Activated CD4-positive, alpha-beta T cell treated with anti-CD3 and anti-CD28 coated beads, Interleukin-2, Interleukin-4, amounts not matched to agents 100 ng/mL and 50 ng/mL, durations not matched to agents 16 hours and 8 hours (primary cell): ENCODE measurements around the gene MRTFA.
A peak's percentile ranks its signal among the peaks of the same experiment; 100 is the strongest.
"Not testable (repeated sequence)": the region's sequence is repeated elsewhere in the genome, so short reads cannot be mapped to it uniquely, and the experiment has no call there.

Experiments
- DNase-seq: peaks from one replicate; pipeline ENCODE4 v3.0.0-alpha.2; 2020; ENCODE audit warnings: low spot score

MRTFA gene

DNA sequence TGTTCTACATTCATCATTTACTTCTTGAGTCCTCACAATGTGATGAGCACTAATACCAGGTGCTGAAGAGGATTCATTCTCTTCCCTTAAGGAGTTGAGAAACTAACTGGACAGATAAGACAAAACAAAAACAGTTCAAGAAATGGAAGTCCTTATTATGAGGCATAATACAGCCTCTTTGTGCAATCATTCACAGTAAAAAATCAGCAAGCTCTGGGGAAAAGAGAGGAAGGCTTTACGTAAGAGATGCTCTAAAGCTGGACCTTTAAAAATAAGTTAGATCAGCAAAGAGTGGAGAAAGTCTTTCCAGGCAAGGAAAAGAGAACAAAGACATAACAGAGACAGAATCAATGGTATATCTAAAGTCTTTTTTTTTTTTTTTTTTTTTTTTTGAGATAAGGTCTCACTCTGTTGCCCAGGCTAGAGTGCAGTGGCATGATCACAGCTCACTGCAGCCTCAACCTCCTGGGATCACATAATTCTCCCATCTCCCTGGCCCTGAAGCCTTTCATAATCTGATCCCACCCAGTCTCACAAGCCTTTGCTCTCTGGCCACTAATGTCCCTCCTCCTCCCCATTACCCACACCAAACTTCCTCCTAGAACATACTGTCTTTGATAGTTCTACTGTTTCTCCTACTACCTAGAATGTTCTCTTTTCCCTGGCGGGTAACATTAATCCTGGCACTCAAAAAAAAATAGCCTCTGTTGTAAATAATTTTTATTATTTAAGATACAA lies 40.9 kb downstream of the MRTFA start:
- no peak for DNase-seq

DNA sequence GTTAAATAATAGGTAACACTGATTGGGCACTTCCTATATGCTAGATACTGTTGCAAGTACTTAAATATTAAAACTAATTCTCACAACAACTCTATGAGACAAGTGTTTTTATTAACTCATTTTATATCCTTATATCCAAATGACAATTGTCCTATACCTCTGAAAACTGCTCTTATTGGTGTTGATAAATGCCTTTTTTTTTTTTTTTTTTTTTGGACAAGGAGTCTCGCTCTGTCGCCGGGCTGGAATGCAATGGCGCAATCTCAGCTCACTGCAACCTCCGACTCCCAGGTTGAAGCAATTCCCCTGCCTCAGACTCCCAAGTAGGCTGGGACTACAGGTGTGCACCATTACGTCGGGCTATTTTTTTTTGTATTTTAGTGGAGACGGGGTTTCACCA lies 41.6 kb downstream of the MRTFA start:
- no peak for DNase-seq

DNA sequence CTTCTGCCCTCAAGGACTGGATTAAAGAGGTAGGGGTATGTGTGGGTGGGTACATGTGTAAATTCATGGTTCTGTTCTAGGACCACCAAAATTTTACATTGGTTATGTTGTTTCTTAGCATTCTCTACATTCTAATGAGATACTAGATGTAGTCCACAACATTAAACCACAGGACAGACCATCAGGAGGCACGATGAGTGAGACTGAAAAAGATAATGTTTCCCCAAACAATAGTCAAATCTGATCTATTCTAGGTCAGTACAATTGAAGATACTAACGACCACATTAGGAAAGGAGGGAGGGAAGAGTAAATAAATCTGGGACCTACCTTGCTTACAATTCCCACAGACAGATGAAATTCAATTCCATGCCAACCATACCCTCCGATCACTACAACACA lies 42.2 kb downstream of the MRTFA start:
- no peak for DNase-seq

DNA sequence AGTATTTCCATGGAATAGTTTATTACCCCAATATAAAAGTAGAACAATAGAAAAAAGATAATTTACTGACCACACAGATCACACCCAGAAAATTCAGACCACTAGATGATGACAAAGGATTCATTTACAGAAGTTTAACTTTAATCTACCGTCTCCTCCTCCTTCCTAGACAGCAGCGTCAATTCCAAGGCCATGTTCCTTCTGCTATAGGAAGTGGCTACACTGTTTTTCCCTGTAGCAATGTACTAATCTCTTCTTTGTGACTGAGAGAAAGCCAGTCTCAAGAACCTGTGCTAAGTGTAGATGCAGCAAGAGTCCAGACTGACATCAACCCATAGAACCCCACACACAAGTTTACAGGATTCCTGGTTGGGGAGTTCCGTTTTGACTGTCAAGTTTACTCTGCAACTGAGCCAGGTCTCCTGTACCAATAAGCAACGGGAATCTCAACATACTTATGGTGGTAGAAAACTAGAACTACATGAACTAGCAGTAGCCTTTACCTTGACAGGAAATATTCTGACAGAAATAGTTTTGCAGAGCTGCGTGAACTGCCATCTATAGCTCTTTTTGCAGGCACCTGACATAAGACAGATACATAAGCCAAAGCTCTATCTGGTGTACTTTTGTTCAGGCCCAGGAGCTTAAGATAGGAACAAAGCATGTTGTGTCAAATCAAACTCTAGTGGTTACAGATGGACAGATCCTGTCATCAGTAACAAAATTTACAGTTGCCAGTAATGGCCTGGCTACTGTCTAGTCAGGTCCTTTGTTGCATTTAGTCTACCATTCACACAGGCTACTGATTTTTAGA lies 42.9 kb downstream of the MRTFA start:
- no peak for DNase-seq

DNA sequence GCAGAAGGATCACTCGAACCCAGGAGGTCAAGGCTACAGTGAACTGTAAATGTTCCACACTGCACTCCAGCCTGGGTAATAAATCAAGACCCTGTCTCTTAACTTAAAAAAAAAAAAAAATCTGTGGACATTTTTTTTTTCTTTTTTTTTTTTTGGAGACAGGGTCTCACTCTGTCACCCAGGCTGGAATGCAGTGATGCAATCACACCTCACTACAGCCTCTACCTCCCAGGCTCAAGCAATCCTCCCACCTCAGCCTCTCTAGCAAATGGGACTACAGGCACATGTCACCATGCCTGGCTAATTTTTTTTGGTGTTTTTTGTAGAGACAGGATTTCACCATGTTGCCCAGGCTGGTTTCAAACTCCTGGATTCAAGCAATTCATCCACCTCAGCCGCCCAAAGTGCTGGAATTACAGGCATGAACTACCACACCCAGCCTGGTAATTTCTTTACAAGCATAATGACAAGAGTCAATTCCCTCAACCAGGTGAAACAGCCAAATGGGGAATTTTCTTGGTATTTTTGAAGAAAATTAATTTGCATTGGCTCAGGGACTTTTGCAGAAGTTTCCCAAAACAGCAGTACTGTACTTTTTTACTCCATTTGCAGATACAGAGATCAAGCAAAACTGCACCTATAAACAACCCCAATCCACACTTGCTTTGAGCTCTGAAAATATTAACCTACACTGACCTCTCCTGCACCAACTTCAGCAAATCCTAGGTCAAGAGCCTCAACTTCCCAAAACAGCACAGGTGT lies 44.0 kb downstream of the MRTFA start:
- no peak for DNase-seq

DNA sequence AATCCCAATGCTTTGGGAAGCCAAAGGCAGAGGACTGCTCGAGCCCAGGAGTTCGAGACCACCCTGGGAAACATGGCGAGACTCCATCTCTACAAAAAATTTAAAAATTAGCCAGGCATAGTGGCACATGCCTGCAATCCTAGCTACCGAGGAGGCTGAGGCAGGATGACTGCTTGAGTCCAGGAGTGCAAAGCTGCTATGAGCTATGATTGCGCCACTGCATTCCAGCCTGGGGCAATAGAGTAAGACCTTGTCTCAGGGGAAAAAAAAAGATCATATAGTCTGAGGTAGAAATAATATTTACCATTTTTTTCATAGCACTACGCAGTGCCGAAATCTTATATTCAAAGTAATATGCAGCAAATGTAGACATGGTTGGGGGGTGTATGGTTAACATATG lies 47.8 kb downstream of the MRTFA start:
- no peak for DNase-seq

DNA sequence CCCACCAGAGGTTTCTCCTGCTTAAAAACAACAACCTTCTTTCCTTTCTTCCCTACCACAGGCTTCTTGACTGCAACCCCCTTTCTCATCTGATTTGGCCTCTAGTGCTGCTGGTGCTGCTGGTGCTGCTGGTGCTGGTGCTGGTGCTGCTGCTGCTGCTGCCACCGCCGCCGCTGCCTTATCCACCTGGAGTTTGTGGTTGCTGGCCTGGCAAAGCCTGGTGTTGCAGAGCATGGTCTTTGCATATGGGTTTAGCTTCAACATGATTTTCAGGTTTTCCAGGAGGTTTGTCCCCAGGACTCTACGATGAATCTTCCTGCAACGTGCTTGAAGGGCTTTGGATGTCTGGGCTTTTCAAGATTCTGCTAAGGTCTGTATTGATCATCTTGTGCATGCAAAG lies 49.7 kb downstream of the MRTFA start:
- DNase-seq, result no peak

DNA sequence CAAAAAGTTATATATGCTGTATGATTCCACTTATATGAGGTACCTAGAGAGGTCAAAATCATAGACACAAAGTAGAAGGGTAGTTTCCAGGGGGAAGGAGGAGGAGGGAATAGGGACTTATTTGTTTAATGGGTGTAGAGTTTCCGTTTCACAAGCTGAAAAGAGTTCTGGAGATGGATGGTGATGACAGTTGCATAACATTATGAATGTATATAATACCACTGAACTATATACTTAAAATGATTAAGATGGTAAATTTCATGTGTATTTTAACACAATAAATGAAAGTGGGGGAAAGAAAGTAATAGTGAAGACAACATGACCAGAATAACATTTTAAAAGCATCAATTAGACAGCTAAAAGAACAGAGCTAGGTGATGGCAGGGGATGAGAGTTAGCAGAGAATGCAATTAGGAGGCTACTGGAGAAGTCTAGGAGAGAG lies 51.2 kb downstream of the MRTFA start:
- no peak for DNase-seq

DNA sequence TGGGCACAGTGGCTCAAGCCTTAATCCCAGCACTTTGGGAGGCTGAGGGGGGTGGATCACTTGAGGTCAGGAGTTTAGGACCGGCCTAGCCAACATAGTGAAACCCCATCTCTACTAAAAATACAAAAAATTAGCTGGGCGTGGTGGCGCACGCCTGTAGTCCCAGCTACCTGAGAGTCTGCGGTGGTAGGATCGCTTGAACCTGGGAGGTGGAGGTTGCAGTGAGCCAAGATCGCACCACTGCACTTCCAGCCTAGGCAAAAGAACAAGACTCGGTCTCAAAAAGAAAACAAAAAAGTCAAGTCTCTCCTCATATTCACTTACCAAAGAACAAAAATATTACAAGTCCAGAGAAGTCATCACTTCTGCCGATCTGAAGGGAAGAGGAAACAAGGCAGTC lies 51.8 kb downstream of the MRTFA start:
- not testable (repeated sequence) for DNase-seq

DNA sequence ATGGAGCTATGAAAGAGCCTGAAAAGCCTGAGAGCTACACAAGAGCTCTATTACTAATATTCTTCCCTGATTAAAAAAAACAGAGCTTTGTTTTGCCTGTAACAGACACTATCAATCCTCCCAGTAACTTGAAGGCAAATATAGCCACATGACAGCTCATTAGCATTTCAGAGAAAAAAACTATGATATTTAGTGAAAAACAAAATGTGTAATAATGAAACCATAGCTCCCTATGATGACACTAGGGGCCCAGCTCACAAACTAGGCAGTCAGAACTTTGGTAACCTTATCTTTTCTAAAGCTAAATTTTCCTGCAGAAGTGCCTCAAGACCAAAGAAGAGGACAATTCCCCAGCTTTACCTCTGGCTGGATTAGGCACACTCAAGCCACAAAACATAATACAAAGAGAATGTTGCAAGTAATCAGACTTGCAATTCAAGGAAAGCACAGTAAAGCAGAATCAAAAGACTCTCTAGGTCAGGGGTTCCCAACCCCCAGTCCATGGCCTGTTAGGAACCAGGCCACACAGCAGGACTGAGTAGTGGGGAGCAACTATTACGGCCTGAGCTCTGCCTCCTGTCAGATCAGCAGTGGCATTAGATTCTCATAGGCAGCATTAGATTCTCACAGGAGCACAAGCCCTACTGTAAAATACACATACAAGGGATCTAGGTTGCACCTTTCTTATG lies 53.3 kb downstream of the MRTFA start:
- DNase-seq, result peak; percentile 42

DNA sequence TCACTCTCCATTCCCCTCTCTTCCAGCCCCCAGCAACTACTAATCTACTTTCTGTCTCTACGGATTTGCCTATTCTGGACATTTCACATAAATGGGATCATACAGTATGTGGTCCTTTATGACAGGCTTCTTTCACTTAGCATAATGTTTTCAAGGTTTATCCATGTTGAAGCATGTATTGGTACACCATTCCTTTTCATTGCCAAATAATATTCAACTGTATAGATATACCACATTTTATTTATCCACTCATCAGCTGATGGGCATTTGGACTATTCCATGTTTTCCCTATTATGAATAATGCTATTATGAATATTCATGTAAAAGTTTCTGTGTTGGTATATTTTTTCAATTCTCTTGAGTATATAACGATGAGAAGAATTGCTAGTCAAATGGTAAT lies 54.5 kb downstream of the MRTFA start:
- DNase-seq, result no peak

DNA sequence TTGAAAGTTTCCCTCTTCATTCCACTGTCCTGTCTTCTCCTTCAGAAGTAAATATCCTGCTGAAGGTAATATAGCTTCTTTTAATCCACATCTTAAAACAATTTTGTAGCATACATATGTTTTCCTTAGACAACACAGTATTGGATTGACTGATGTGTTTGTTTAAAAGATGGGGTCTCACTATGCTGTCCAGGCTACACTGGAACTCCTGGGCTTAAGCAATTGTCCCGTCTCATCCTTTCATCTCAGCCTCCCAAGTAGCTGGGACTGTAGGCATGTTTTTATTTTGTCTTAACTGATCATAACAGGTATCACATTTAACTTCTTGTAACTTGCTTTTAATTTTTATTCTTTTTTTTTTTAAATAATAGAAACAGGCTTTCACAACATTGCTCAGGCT lies 55.9 kb downstream of the MRTFA start:
- no peak for DNase-seq

DNA sequence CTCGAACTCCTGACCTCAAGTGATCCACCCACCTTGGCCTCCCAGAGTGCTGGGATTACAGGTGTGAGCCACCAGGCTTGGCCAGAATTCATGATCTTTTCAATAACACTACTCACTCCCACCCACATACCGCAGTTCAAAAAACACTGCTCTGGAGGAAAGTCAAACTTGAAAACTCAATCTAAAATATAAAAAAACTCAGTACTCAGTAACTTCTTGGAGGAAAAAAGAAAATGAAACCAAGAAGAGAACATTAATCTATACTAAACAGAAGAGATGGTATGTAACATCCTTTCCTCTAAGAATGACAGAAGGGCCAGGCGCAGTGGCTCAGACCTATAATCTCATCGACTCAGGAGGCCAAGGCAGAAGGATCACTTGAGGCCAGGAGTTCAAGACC lies 58.3 kb downstream of the MRTFA start:
- DNase-seq, result no peak

DNA sequence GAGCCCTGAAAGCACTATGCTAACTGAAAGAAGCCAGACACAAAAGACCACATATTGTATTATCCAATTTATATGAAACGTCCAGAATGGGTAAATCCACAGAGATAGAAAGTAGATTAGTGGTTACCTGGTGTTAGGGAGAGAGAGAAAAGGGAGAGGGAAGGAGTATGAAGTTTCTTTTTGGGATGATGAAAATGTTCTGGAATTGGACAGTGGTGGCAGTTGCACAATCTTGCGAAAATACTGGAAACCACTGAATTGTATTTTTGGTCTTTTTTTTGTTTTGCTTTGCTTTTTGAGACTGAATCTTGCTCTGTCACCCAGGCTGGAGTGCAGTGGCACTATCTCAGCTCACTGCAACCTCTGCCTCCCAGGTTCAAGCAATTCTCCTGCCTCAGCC lies 63.5 kb downstream of the MRTFA start:
- no peak for DNase-seq

DNA sequence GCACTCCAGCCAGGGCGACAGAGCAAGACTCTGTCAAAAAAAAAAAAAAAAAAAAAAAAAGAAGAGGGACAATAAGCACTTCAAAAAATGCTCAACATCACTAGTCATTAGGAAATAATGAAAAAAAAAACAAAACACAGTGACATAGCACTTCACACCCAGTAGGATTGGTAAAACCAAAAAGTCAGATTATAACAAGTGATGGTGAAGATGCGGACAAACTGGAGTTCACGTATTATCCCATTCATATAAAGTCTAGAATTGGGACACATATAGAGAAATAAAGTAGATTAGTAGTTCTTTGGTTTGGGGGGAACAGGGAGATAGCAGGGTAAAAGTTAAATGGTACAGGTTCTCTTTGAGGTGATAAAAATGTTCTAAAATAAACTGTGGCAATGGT lies 64.6 kb downstream of the MRTFA start:
- no peak for DNase-seq

DNA sequence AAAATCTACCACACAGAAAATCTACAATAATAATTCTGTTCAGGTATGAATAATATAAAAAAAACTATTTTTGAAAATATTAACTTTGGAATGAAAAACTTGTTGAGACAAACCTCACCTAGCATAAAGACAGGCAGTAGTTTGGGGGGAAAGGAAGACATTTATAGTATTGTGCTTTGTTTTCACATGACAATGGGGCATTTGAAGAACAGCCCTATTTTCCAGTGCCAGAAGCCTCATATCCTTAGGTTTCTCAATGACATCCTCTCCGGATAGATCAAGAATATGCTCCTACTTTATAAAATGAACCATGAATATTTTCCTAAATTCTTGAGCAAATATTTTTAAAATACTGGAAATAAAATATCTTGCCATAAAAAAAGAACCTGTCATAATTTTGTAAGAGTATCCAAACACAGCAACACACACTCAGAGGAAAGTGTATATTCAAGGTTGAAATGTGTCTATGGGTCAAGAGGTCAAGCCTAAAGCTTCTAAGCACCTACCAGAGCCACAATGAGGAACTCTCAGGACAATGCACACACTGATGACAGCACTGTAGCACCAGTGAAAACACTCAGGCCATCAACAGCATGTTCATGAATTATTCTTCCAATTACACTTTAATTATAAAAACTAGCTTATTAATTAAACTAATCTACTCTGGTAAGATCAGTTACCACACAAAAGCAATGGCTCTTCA lies 68.7 kb downstream of the MRTFA start:
- no peak for DNase-seq

DNA sequence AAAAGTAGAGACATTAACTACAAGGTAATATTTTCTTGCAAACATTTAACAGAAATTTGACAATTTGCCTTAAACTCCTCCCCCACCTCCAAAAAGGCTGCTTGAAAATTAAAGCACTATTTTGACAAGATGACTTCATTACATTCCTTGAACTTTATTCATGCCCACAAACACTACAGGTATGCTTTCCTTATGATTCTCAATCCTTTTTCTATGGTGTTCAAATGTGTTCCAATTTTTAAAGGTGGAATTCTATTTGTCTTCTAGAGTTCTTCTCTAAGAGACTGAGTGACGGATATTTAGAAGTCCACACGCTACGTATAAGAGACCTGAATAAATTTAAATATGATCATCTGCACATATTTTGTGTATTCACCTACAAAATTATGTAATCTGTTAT lies 69.4 kb downstream of the MRTFA start:
- DNase-seq, result no peak

DNA sequence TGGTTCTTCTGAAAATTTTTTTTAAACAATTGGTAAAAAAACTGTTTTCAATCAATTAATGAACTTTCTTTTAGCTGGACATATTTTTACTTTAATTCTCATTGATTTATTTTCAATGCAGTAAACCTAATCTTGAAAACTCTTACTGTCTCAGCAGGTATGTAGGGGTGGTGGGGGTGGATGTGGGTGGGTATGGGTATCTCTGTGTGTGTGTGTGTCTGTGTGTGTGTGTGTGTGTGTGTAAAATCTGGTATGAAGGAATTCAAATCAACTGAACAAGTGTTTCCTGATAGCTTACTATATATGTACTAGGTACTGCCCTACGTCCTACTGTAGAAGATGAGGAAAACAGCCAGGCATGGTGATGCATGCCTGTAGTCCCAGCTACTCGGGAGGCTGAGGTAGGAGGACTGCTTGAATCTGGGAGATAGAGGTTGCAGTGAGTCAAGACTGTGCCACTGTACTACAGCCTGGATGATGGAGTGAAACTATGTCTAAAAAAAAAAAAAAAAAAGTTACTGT lies 75.5 kb downstream of the MRTFA start:
- DNase-seq, result no peak

DNA sequence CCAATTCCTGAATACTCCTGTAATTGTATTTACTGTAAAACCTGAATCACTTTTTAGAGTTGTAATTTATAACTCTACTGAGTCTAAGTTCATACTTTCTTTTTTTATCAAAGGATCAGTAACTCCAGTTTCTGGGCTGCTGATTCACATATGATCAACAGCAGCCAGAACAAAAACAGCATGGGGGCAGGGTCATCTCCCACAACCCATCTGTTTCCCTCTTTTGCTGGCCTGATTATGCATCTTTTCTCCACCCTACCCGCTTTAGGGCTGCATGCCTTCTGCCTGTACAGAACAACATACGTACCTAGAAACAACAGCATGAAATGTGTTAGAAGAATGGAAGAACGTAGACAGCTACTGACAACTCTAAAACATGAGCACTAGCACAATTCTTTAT lies 76.0 kb downstream of the MRTFA start:
- no peak for DNase-seq

DNA sequence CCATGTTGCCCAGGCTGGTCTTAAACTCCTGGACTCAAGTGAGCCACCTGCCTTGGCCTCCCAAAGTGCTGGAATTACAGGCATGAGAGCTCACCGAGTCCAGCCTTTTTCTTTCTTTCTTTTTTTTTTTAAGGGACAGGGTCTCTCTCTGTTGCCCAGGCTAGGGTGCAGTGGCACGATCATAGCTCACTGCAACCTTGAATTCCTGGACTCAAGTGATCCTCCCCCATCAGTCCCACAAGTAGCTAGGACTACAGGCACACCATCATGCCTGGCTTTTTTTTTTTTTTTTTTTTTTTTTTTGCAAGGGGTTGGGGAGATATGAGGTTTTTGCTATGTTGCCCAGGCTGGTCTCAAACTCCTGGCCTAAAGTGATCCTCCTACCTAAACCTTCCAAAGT lies 78.5 kb downstream of the MRTFA start:
- no peak for DNase-seq

DNA sequence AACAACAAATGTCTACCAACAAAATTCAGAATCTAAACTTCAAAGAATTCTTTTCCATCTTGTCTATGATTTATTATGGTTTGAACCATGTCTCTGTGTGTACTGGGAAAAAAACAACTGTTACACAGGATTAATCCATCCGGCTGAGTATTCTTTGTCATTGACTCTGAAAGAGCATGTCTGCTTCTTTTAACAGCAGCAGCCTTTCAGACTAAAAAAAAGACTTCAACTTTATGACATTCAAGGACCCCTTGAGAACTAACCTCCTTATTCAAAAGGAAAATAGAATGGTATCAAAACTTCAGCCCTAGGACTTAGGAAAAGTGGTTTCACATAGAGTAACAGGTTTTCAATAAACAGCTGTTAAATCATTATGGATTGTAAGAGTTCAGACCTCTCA lies 79.9 kb downstream of the MRTFA start:
- no peak for DNase-seq
